K562 (cell line): ENCODE measurements around the gene CST9L.

ENCODE experiments used
- CTCF ChIP-seq, 3 experiments: IDR thresholded peaks in 2 of 3; conservative IDR thresholded peaks in 1 of 3; 2 replicates each; pipeline ENCODE4 v1.5.1; 2011 to 2012; ENCODE audit warnings: low read length in 3 of 3, mild to moderate bottlenecking in 3 of 3, control low read depth in 2 of 3, improper control_type of control experiment in 1 of 3, inconsistent platforms in 1 of 3, low read depth in 1 of 3, mixed read lengths in 1 of 3, moderate library complexity in 1 of 3; ENCODE audit not compliant: insufficient read depth in 2 of 3
- NCOR1 ChIP-seq: fragments of 450-650 bp; IDR thresholded peaks from 2 replicates; pipeline ENCODE4 v1.6.1; 2016; ENCODE audit warnings: mild to moderate bottlenecking, moderate library complexity
- POLR2AphosphoS5 ChIP-seq: IDR thresholded peaks from 2 replicates; pipeline ENCODE4 v1.6.1; 2011; ENCODE audit warnings: mild to moderate bottlenecking, low read depth, low read length, moderate library complexity; ENCODE audit not compliant: control insufficient read depth, insufficient read depth
- ZBTB43 ChIP-seq: sonication (generic); formaldehyde crosslinking; IDR thresholded peaks from 2 replicates; pipeline ENCODE4 v1.8.0; 2023; ENCODE audit warnings: mild to moderate bottlenecking, missing genetic modification reagents
- ZKSCAN8 ChIP-seq: fragments of 200-800 bp; sonication (Bioruptor generic); IDR thresholded peaks from 2 replicates; pipeline ENCODE4 v1.6.1; 2016; ENCODE audit warnings: missing genetic modification characterization, missing compliant biosample characterization

- TF ChIP-seq ZKSCAN8 (CRISPR knock-in tag) (no peak), ZBTB43 (CRISPR knock-in tag) (no peak), NCOR1 (no peak), POLR2AphosphoS5 (no peak), CTCF (IDR thresholded peaks at IDR 0.05 in 2 of 3, conservative IDR thresholded peaks at IDR 0.05 in 1 of 3; ENCODE audit: insufficient read depth in 2 of 3, low read depth in 1 of 3, low read length in 3 of 3) (no peak)
These were observed 35.8 kb downstream of the CST9L start for GRCh38 chr20:23532533-23532932.
